Keratinocyte (primary cell): ENCODE results near the gene GPR137B. TPM values are rescaled to one million over a fixed set of nuclear protein-coding genes. Genes with fewer than 3 reads are reported as not detected.
"Not testable (repeated sequence)": the region's sequence is repeated elsewhere in the genome, so short reads cannot be mapped to it uniquely, and the experiment has no call there.

Experiments used
- DNase-seq: peaks from one replicate; pipeline ENCODE4 v3.0.0-alpha.2; 2011; ENCODE audit warnings: low read depth, missing footprints, low spot score
- FAIRE-seq: peaks from 2 replicates; lab custom pipeline; 2011; peaks lifted over from hg19 to GRCh38; lab: Jason Lieb, UNC
- H2AFZ ChIP-seq: 2 replicates; pipeline ENCODE4 v1.6.0; 2012; ENCODE audit warnings: low read length, control low read depth, inconsistent platforms; ENCODE audit not compliant: control insufficient read depth
- H3K27ac ChIP-seq: 2 replicates; pipeline ENCODE4 v1.5.1; 2011; ENCODE audit warnings: low read length; ENCODE audit not compliant: control insufficient read depth, insufficient read depth
- H3K27me3 ChIP-seq: 3 replicates; pipeline ENCODE4 v1.6.0; 2011; ENCODE audit warnings: low read length; ENCODE audit not compliant: control insufficient read depth, insufficient read depth; ENCODE audit errors: extremely low read depth
- H3K36me3 ChIP-seq, 2 experiments: 2 replicates in 1 of 2; 3 replicates in 1 of 2; pipeline ENCODE4 v1.5.1; 2011; ENCODE audit warnings: low read length in 2 of 2, mild to moderate bottlenecking in 1 of 2; ENCODE audit not compliant: control insufficient read depth in 2 of 2, insufficient read depth in 2 of 2; ENCODE audit errors: extremely low read depth in 1 of 2
- H3K4me1 ChIP-seq: 3 replicates; pipeline ENCODE4 v1.5.1; 2011; ENCODE audit warnings: low read length; ENCODE audit not compliant: control insufficient read depth, insufficient read depth; ENCODE audit errors: extremely low read depth
- H3K4me2 ChIP-seq: 3 replicates; pipeline ENCODE4 v1.6.0; 2011; ENCODE audit warnings: low read depth, low read length; ENCODE audit not compliant: control insufficient read depth, insufficient read depth; ENCODE audit errors: extremely low read depth
- H3K4me3 ChIP-seq, 3 experiments: fragments of 200-600 bp in 1 of 3; sonication (generic) in 1 of 3; 2 replicates in 2 of 3; 3 replicates in 1 of 3; pipeline ENCODE4 v1.5.1; 2011 to 2016; ENCODE audit warnings: low read length in 3 of 3, mild to moderate bottlenecking in 3 of 3, control low read depth in 2 of 3, inconsistent platforms in 1 of 3, low read depth in 1 of 3, mixed read lengths in 1 of 3, mixed run types in 1 of 3, moderate library complexity in 1 of 3; ENCODE audit not compliant: control insufficient read depth in 2 of 3, insufficient read depth in 2 of 3; ENCODE audit errors: extremely low read depth in 1 of 3
- H3K79me2 ChIP-seq: 2 replicates; pipeline ENCODE4 v1.6.0; 2012; ENCODE audit warnings: low read length; ENCODE audit not compliant: control insufficient read depth, insufficient read depth
- H3K9ac ChIP-seq: 3 replicates; pipeline ENCODE4 v1.6.0; 2011; ENCODE audit warnings: low read length; ENCODE audit not compliant: control insufficient read depth, insufficient read depth; ENCODE audit errors: extremely low read depth
- H3K9me1 ChIP-seq: 3 replicates; pipeline ENCODE4 v1.6.0; 2011; ENCODE audit warnings: low read length; ENCODE audit not compliant: control insufficient read depth, insufficient read depth; ENCODE audit errors: extremely low read depth
- H3K9me3 ChIP-seq: 2 replicates; pipeline ENCODE4 v1.5.1; 2012; ENCODE audit warnings: low read depth, low read length; ENCODE audit not compliant: control insufficient read depth
- H4K20me1 ChIP-seq: 3 replicates; pipeline ENCODE4 v1.6.0; 2011; ENCODE audit warnings: low read length; ENCODE audit not compliant: control insufficient read depth, insufficient read depth; ENCODE audit errors: extremely low read depth
- EZH2 ChIP-seq: IDR thresholded peaks from one replicate; pipeline ENCODE4 v1.6.1; 2012; ENCODE audit warnings: inconsistent platforms, mild to moderate bottlenecking, low read length, moderate library complexity
- dilution Hi-C: fragments of 300-500 bp; cut with MboI; formaldehyde crosslinking; loops from one replicate; pipeline ENCODE4 v1.7.0; 2020; ENCODE audit warnings: low sequenced_read_pairs; ENCODE audit not compliant: extremely low pct_ligation_motif_present
- polyA plus RNA-seq, 5 experiments: library from polyadenylated mRNA; depleted of rRNA in 3 of 5; stranded (reverse) in 3 of 5; stranded (forward) in 1 of 5; unstranded in 1 of 5; fragments of >200 nt; gene quantifications; 1 replicate in 1 of 5; 2 replicates in 3 of 5; 3 replicates in 1 of 5; pipeline versions ENCODE4 v1.2.1 to v1.2.3, GENCODE V29; 2011 to 2012; ENCODE audit warnings: missing spikeins in 2 of 5, low read depth in 1 of 5, low replicate concordance in 1 of 5
- TF ChIP-seq, protein P1 (sequence below), 3 experiments: IDR thresholded peaks in 1 of 3; conservative IDR thresholded peaks in 1 of 3; optimal IDR thresholded peaks in 1 of 3; 2 replicates in 2 of 3; 3 replicates in 1 of 3; pipeline versions ENCODE3 to v1.5.1; 2011; ENCODE audit warnings: low read length in 3 of 3, mild to moderate bottlenecking in 3 of 3, moderate library complexity in 2 of 3, control low read depth in 1 of 3, inconsistent platforms in 1 of 3; ENCODE audit not compliant: insufficient read depth in 2 of 3; ENCODE audit errors: extremely low read depth in 1 of 3

GPR137B gene
- polyA plus RNA-seq, 1 donor (not counting 4 experiments of a cell fraction or from before 2014, with no cell fraction given): 7.1 TPM

- no peak for FAIRE-seq
- no peak overlapping the region for H3K27ac ChIP-seq
- DNase-seq: no peak
Observed at GRCh38 chr1:236095705-236096520, 46.4 kb upstream of the GPR137B start.

GRCh38 chr1:236096660-236097482 lies 45.5 kb upstream of the GPR137B start:
- H3K9ac ChIP-seq: not testable (repeated sequence)
- FAIRE-seq: peak; percentile 100

More at GRCh38 chr1:236095705-236096520, 46.4 kb upstream of the GPR137B start:
- Histone ChIP-seq H3K36me3 (no peaks in the 10 kb centered on the region), H3K4me1 (no peaks in the 10 kb centered on the region), H3K79me2 (no peaks in the 10 kb centered on the region), H2AFZ (no peak overlapping the region), H3K9ac (no peak overlapping the region), H3K4me3 (no peak overlapping the region), H3K27me3 (peaks cover 6% of the 10 kb centered on the region), H3K4me2 (no peak overlapping the region), H4K20me1 (peaks cover 4% of the 10 kb centered on the region), H3K9me1 (no peaks in the 10 kb centered on the region), H3K9me3 (peaks cover 6% of the 10 kb centered on the region)
- no peak for TF ChIP-seq EZH2
- TF ChIP-seq, protein P1, sequence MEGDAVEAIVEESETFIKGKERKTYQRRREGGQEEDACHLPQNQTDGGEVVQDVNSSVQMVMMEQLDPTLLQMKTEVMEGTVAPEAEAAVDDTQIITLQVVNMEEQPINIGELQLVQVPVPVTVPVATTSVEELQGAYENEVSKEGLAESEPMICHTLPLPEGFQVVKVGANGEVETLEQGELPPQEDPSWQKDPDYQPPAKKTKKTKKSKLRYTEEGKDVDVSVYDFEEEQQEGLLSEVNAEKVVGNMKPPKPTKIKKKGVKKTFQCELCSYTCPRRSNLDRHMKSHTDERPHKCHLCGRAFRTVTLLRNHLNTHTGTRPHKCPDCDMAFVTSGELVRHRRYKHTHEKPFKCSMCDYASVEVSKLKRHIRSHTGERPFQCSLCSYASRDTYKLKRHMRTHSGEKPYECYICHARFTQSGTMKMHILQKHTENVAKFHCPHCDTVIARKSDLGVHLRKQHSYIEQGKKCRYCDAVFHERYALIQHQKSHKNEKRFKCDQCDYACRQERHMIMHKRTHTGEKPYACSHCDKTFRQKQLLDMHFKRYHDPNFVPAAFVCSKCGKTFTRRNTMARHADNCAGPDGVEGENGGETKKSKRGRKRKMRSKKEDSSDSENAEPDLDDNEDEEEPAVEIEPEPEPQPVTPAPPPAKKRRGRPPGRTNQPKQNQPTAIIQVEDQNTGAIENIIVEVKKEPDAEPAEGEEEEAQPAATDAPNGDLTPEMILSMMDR (optimal IDR thresholded peaks at IDR 0.05 in 1 of 3, IDR thresholded peaks at IDR 0.05 in 1 of 3, conservative IDR thresholded peaks at IDR 0.05 in 1 of 3; ENCODE audit: extremely low read depth in 1 of 3, insufficient read depth in 2 of 3, low read length in 3 of 3): no peak
- dilution Hi-C loops: no loop called here

More at GRCh38 chr1:236096660-236097482, 45.5 kb upstream of the GPR137B start:
- H3K36me3 ChIP-seq, H3K9me3 ChIP-seq, H3K9me1 ChIP-seq, dilution Hi-C loops, H2AFZ ChIP-seq, H3K4me2 ChIP-seq, H3K79me2 ChIP-seq, H3K4me1 ChIP-seq, H3K27me3 ChIP-seq, H4K20me1 ChIP-seq: not testable (repeated sequence)
- DNase-seq: peak; percentile 97
- Histone ChIP-seq H3K4me3 (peak overlapping the region in 1 of 3 experiments; percentile 0), H3K27ac (peak overlapping the region; percentile 0)
